GM19452 (cell line): ENCODE data around the gene PID1.
"Not testable (repeated sequence)": the region's sequence is repeated elsewhere in the genome, so short reads cannot be mapped to it uniquely, and the experiment has no call there.

Source experiments
- ATAC-seq: cut with Tn5 transposase; IDR thresholded peaks from one replicate; pipeline ENCODE4 v1.9.1; 2021; ENCODE audit not compliant: unreplicated experiment

The PID1 gene

GRCh38 chr2:229220254-229220653 lies 50.8 kb downstream of the PID1 start:
- no peak for ATAC-seq

- no peak for ATAC-seq
These were observed 52.7 kb downstream of the PID1 start for GRCh38 chr2:229218329-229218921.

GRCh38 chr2:229212241-229212640 lies 58.8 kb downstream of the PID1 start:
- no peak for ATAC-seq

GRCh38 chr2:229210641-229211040 lies 60.4 kb downstream of the PID1 start:
- no peak for ATAC-seq

DNA sequence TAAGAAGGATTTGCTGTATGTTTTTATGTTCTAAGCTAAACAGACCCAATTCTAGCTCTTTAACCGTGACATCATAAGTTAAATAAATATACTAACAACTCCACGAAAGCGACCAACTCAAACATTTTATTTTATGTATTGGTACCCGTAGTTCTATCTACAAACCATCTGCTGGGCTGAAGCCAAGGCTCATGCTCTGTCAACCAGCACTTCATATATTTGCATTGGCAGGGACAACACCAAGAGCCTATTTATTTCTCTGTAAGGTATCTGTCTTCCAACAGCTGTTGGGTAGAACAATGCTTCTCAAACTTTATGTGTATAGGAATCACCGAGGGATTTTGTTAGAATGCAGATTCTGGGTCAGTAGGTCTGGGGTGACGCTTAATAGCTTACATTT lies 64.5 kb downstream of the PID1 start:
- ATAC-seq = no peak

GRCh38 chr2:229205704-229206103 lies 65.4 kb downstream of the PID1 start:
- ATAC-seq = no peak

DNA sequence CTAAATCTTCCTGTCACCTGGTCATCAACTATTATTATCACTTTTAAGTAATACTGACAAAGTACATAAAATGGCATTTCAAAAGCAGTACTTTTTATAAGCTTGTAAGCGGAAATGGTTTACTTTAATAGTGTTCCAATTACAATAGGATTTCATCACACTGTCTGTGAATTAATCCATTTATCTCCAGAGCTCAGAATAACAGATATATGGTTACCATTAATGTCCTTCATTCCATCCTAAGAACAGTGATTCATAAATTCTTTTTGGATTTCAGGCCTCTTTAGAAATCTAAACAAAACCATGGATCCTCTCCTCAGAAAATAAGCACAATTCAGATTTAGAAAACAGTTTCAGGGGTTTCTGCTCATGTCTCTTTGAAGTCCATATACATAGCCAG lies 68.4 kb downstream of the PID1 start:
- ATAC-seq = no peak

- ATAC-seq = no peak
These were observed 69.6 kb downstream of the PID1 start for GRCh38 chr2:229201521-229201920.

DNA sequence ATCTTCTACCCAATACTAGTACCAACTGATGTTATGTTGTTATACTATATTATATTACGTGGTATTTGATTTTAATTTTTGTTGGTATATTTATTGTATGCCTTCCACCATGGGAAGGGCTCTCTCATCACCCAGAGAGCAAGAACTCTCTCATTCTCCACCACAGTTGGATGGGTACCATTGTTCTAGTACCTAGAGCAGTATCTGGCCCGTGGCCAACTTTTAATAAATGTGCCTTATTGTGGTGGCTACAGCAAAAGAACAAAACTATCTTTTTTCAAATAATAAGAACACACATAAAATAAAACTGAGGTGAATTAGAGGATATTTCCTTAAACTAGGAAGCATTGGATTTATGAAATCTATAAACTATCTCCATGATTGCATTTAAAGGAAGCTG lies 71.8 kb downstream of the PID1 start:
- no peak for ATAC-seq

DNA sequence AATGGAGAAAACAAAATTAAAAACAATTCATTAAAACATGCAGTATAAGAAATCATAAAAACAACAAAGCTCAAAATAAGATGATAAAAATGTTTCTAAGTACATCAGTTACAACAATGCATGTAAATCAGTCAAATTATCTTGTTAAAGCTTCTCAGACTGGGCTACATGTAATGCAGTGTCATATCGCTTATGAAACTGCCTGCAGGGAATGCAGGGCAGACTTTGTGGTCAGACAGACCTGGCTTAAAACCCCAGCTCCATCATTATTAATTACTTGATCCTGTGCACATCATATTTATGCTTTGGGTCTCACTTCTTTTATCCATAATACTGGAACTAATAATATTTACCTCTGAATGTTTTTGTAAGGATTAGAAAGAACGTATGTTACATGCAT lies 74.6 kb downstream of the PID1 start:
- ATAC-seq = no peak

DNA sequence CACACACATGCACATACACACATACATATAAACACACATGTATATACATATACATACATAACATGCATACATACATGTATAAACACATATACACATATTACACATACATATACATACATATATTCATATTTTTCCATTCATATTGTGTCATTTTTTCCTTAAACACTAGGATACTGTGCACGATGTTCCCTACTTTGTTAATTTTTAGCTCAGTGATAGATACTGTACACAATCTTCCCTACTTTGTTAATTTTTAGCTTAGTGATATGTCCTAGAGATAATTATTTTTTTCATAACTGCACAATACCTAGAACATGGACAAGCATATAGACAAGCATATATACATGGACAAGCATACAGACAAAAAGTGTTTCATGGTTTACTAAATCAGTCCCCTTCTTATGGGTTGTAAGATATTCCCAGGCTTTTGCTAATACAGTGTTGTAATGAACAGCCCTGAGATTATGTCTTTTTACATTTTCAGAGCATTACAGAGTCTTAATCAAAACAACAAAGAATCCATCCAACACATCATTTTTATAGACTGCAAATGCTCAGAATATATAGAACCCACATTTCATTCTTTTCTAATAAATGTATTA lies 75.6 kb downstream of the PID1 start:
- ATAC-seq = no peak

- no peak for ATAC-seq
These were observed 77.8 kb downstream of the PID1 start for GRCh38 chr2:229193281-229193680.

DNA sequence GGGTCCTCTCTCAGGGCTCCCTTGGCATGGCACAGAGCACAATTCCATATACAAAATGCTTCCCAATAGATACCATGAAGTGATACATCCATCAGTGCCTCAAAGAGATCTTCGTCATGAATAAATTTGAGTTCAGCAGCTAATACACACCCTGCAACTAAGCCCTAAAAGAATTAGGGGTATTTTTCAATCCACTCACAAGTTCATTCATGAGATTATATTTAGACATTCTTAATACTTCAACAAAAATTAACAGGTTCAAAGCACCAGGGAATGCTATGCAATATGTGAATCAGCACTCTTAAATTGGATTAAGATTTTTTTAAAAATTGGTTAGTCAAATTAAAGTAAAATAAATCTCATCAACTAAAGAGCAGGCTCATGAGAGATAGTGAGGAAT lies 79.7 kb downstream of the PID1 start:
- ATAC-seq = no peak

DNA sequence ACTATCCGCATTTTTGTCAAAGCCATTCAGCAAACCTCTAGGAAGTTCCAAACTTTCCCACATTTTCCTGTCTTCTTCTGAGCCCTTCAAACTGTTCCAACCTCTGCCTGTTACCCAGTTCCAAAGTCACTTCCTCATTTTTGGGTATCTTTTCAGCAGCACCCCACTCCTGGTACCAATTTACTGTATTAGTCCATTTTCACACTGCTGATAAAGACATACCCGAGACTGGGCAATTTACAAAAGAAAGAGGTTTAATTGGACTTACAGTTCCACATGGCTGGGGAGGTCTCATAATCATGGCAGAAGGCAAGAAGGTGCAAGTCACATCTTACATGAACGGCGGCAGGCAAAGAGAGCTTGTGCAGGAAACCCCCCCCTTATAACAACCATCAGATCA lies 84.0 kb downstream of the PID1 start:
- ATAC-seq = not testable (repeated sequence)

GRCh38 chr2:229181641-229182040 lies 89.4 kb downstream of the PID1 start:
- no peak for ATAC-seq

DNA sequence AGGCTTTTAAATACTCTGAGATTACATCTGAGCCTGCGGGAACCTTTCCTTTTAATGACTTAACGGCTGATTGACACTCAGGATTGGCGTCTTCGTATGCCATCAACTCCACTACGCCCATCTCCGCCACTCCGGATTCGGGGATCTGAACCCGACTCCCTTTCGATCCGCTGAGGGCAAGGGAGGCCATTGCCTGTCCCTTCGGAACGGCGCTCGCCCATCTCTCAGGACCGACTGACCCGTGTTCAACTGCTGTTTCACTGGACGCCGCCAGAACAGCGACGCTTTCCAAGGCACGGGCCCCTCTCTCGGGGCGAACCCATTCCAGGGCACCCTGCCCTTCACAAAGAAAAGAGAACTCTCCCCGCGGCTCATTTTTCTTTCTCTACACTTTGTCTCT lies 90.4 kb downstream of the PID1 start:
- no peak for ATAC-seq

- no peak for ATAC-seq
These were observed 91.5 kb downstream of the PID1 start for GRCh38 chr2:229179628-229180027.

GRCh38 chr2:229178706-229179105 lies 92.4 kb downstream of the PID1 start:
- ATAC-seq = no peak

- ATAC-seq = no peak
These were observed 93.0 kb downstream of the PID1 start for GRCh38 chr2:229178117-229178516.

GRCh38 chr2:229176136-229176535 lies 95.0 kb downstream of the PID1 start:
- ATAC-seq = no peak

GRCh38 chr2:229175497-229175863 lies 95.6 kb downstream of the PID1 start:
- ATAC-seq = no peak

DNA sequence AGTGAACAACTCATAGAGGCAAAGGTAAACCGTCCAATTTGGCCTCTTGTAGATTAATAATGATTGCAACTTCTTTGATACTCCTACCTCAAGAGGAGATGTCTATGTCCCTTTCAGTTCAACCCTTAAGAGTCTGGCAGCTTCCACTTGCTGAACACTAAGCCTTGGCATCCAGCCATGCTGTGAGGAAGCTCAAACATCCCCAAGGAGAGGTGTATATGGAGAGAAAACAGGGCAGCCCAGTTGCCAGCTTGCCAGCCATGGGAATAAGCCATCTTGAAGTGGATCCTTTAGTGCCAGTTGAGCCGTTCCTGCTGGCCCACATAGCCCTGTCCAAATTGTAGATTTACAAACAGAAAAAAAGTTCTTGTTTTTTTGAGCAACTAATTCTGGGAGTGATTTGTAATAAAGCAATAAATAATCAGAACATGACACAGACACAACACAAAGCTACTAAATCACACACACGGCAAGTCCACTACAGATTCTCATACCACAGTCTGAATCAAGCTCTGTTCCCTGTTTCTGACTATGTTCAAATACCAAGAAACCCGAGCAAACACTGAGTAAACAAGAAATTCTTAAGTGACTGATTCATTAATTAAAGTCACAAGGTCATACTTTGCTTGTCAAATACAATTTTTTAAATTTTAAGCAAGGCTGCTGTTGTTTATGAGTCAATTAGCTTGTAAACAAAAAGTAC lies 96.1 kb downstream of the PID1 start:
- ATAC-seq = no peak
